ENCODE measurements around the gene PEAR1.

DNA sequence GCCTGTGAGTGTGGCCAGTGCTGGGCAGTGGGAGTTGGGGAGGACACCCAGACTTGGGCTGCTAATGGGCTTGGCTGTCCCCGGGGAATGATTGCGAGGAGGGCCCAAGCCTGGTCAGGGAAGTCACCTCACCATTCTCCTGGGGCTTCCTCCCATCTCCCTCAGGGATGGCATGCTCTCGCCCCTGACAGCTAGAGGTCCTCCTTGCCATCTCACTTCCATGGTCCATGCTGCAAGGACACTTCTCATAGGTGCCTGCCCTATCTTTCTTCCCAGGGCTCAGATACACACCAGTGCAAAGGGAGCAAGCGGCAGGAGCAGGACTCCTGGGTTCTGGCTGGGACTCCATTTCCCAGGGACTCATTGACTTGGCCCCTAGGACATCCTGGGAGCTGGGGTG is 28.7 kb upstream of the PEAR1 start:
- TF ChIP-seq, protein P1, sequence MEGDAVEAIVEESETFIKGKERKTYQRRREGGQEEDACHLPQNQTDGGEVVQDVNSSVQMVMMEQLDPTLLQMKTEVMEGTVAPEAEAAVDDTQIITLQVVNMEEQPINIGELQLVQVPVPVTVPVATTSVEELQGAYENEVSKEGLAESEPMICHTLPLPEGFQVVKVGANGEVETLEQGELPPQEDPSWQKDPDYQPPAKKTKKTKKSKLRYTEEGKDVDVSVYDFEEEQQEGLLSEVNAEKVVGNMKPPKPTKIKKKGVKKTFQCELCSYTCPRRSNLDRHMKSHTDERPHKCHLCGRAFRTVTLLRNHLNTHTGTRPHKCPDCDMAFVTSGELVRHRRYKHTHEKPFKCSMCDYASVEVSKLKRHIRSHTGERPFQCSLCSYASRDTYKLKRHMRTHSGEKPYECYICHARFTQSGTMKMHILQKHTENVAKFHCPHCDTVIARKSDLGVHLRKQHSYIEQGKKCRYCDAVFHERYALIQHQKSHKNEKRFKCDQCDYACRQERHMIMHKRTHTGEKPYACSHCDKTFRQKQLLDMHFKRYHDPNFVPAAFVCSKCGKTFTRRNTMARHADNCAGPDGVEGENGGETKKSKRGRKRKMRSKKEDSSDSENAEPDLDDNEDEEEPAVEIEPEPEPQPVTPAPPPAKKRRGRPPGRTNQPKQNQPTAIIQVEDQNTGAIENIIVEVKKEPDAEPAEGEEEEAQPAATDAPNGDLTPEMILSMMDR (IDR thresholded peaks at IDR 0.05; ENCODE audit: low read depth, low read length) = no peak
- TF ChIP-seq POLR2A (IDR thresholded peaks at IDR 0.05; ENCODE audit: extremely low read depth, insufficient read length) = no peak
- TF ChIP-seq, protein P2, sequence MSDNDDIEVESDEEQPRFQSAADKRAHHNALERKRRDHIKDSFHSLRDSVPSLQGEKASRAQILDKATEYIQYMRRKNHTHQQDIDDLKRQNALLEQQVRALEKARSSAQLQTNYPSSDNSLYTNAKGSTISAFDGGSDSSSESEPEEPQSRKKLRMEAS (IDR thresholded peaks at IDR 0.05; ENCODE audit: low read depth, low read length) = no peak

Measured in NB4 (cell line).